ENCODE measurements around the gene GAN.

GAN gene

DNA sequence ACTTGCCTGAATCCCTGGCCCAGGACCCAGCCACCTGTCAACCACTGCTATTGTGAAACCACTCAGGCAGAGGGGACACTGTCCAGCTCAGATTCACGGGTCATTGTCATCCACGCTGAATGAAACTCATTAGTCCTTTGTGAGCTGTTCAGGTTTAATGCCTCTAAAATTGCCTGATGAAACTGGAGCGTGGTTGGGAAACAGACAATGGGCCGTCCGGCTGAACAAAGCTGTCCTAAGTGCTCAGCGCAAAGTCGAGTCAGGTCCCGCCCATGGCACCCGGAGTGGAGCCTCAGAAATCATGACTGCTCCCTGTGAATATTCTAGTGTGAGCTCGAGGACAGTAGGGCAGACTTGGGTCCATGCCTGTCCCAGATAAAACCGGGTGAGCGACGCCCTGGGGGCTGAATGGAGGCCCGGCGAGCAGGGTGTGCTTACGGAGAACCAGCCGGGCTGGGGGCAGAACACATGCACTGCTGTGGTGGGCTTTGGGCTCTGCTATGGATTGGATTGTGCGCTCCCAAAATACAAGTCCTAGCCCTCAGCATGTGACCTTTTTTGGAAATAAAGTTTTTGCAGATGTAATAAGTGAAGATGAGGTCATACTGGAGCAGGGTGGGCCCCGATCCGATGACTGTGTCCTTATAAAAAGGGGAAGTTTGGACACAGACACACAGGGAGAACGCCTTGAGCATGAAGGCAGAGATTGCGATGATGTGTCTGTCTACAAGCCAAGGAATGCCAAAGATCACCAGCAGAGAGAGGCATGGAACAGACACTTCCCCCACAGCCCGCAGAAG is 117.0 kb downstream of the GAN start:
- DNase-seq (ENCODE audit: low read depth, low spot score): no peak

DNA sequence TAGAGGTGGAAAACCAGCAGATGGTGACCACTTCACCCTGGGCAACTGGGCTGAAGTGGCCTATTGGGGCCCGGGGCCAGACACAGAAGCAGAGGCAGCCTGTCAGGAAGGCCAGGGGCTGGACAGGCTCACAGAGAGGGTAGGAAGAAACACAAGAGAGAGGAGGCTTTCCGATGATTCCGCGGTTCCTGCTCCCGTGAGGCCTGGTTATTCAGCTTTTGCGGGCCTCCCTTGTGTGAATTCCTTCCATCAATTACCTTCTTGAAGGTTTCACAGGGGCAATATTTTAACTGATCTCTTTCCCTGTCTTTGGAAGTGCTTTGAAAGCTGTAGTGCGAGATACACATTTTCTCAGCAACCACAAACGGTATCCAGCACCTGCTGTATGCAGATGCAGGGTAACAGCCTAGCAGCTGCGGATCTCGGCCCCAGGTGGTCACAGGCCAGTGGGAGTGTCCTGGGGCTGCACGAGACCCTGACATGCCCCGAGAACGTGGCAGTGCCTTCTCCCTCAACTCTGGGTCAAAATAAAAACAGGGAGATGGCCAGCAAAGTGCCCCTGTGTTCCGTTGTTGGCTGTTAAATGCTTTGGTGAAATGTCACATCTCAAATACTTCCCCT is 118.3 kb downstream of the GAN start:
- DNase-seq (ENCODE audit: low read depth, low spot score): no peak

DNA sequence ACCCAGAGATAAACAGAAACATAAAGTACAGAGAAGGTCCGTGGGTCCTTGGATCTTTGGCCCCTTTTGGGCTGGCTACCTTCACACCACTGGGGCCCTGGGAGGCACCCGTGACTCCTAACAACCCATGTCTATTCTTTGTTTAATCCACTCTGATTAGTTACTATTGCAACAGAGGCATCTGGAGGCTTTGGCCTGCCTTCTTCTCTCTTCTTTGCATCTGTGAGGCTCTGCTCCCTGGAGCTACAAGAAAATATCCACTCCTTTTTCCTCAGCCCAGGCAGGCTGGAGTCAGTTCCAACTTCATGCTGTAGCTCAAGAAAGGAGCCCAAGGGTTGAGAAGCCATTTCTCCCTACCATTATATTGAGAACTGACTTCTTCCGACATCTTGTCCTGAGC is 120.3 kb downstream of the GAN start:
- no peak for DNase-seq (ENCODE audit: low read depth, low spot score)

DNA sequence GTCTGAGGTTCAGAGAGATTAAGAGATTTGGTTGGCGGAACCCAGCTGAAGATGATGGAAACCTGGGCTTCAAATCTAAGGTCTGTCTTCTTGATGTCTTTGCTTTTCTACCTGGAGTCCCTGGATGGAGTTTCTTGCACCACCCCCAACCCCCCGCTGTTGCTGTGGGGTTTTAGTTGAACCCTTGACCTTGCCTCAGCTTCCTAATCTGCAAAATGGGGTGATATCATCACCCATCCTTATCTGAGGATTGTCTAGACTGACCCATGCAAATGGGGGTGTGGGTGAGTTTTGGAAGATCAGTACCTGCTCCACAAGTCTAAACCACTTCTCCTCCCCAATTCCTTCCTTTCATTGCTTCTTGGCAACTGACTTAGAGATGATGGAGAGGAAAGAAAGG is 120.8 kb downstream of the GAN start:
- no peak for DNase-seq (ENCODE audit: low read depth, low spot score)

DNA sequence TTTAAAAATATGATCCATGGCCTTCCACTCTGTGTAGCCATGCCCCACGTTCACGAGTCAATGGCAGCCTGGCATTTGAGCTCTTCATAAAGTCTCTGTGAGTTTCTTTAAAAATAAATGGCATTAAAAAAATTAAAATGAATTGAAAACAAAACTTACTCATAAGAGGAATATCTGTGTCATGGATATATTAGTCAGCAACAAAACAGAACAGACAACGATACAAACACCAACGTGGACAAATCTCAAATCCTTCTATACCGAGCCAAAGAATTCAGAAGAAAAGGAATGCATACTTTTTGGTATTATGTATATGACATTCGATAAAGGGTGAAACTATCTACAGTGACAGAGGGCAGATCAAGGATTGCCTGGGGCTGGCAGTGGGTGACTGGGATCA is 121.6 kb downstream of the GAN start:
- DNase-seq (ENCODE audit: low read depth, low spot score): no peak

DNA sequence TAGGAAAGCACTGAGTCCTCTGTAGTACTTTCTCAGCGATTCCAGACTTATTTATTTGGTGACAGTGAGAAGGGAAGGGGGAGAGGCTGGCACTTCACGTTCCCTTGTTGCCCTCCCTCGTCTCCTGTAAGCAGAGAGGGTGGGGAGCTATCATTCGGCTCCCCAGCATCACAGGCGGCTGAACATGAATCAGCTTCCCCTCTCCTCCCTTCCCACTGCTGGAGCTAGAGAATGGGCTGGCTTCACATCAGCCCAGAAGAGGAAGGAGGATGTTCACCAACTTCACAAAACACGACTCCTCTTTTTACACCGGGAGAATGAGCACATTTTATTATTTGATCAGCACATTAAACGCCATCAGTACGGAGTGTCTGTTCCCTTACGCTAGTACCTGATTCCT is 123.1 kb downstream of the GAN start:
- no peak for DNase-seq (ENCODE audit: low read depth, low spot score)

All from activated CD4-positive, CD25-positive, alpha-beta regulatory T cell treated with anti-CD3 and anti-CD28 coated beads, Interleukin-2, amount 50 U/mL, for 16 hours (primary cell).